Keratinocyte (primary cell): Measurements from ENCODE around the gene SIN3B. TPM values are rescaled to one million over a fixed set of nuclear protein-coding genes. Genes with fewer than 3 reads are reported as not detected.

Source experiments
- DNase-seq: peaks from one replicate; pipeline ENCODE4 v3.0.0-alpha.2; 2011; ENCODE audit warnings: low read depth, missing footprints, low spot score
- FAIRE-seq: peaks from 2 replicates; lab custom pipeline; 2011; peaks lifted over from hg19 to GRCh38; lab: Jason Lieb, UNC
- H2AFZ ChIP-seq: 2 replicates; pipeline ENCODE4 v1.6.0; 2012; ENCODE audit warnings: low read length, control low read depth, inconsistent platforms; ENCODE audit not compliant: control insufficient read depth
- H3K27ac ChIP-seq: 2 replicates; pipeline ENCODE4 v1.5.1; 2011; ENCODE audit warnings: low read length; ENCODE audit not compliant: control insufficient read depth, insufficient read depth
- H3K27me3 ChIP-seq: 3 replicates; pipeline ENCODE4 v1.6.0; 2011; ENCODE audit warnings: low read length; ENCODE audit not compliant: control insufficient read depth, insufficient read depth; ENCODE audit errors: extremely low read depth
- H3K36me3 ChIP-seq, 2 experiments: 2 replicates in 1 of 2; 3 replicates in 1 of 2; pipeline ENCODE4 v1.5.1; 2011; ENCODE audit warnings: low read length in 2 of 2, mild to moderate bottlenecking in 1 of 2; ENCODE audit not compliant: control insufficient read depth in 2 of 2, insufficient read depth in 2 of 2; ENCODE audit errors: extremely low read depth in 1 of 2
- H3K4me1 ChIP-seq: 3 replicates; pipeline ENCODE4 v1.5.1; 2011; ENCODE audit warnings: low read length; ENCODE audit not compliant: control insufficient read depth, insufficient read depth; ENCODE audit errors: extremely low read depth
- H3K4me2 ChIP-seq: 3 replicates; pipeline ENCODE4 v1.6.0; 2011; ENCODE audit warnings: low read depth, low read length; ENCODE audit not compliant: control insufficient read depth, insufficient read depth; ENCODE audit errors: extremely low read depth
- H3K4me3 ChIP-seq, 3 experiments: fragments of 200-600 bp in 1 of 3; sonication (generic) in 1 of 3; 2 replicates in 2 of 3; 3 replicates in 1 of 3; pipeline ENCODE4 v1.5.1; 2011 to 2016; ENCODE audit warnings: low read length in 3 of 3, mild to moderate bottlenecking in 3 of 3, control low read depth in 2 of 3, inconsistent platforms in 1 of 3, low read depth in 1 of 3, mixed read lengths in 1 of 3, mixed run types in 1 of 3, moderate library complexity in 1 of 3; ENCODE audit not compliant: control insufficient read depth in 2 of 3, insufficient read depth in 2 of 3; ENCODE audit errors: extremely low read depth in 1 of 3
- H3K79me2 ChIP-seq: 2 replicates; pipeline ENCODE4 v1.6.0; 2012; ENCODE audit warnings: low read length; ENCODE audit not compliant: control insufficient read depth, insufficient read depth
- H3K9ac ChIP-seq: 3 replicates; pipeline ENCODE4 v1.6.0; 2011; ENCODE audit warnings: low read length; ENCODE audit not compliant: control insufficient read depth, insufficient read depth; ENCODE audit errors: extremely low read depth
- H3K9me1 ChIP-seq: 3 replicates; pipeline ENCODE4 v1.6.0; 2011; ENCODE audit warnings: low read length; ENCODE audit not compliant: control insufficient read depth, insufficient read depth; ENCODE audit errors: extremely low read depth
- H3K9me3 ChIP-seq: 2 replicates; pipeline ENCODE4 v1.5.1; 2012; ENCODE audit warnings: low read depth, low read length; ENCODE audit not compliant: control insufficient read depth
- H4K20me1 ChIP-seq: 3 replicates; pipeline ENCODE4 v1.6.0; 2011; ENCODE audit warnings: low read length; ENCODE audit not compliant: control insufficient read depth, insufficient read depth; ENCODE audit errors: extremely low read depth
- EZH2 ChIP-seq: IDR thresholded peaks from one replicate; pipeline ENCODE4 v1.6.1; 2012; ENCODE audit warnings: inconsistent platforms, mild to moderate bottlenecking, low read length, moderate library complexity
- dilution Hi-C: fragments of 300-500 bp; cut with MboI; formaldehyde crosslinking; loops from one replicate; pipeline ENCODE4 v1.7.0; 2020; ENCODE audit warnings: low sequenced_read_pairs; ENCODE audit not compliant: extremely low pct_ligation_motif_present
- polyA plus RNA-seq, 5 experiments: library from polyadenylated mRNA; depleted of rRNA in 3 of 5; stranded (reverse) in 3 of 5; stranded (forward) in 1 of 5; unstranded in 1 of 5; fragments of >200 nt; gene quantifications; 1 replicate in 1 of 5; 2 replicates in 3 of 5; 3 replicates in 1 of 5; pipeline versions ENCODE4 v1.2.1 to v1.2.3, GENCODE V29; 2011 to 2012; ENCODE audit warnings: missing spikeins in 2 of 5, low read depth in 1 of 5, low replicate concordance in 1 of 5
- TF ChIP-seq, protein P1 (sequence below), 3 experiments: IDR thresholded peaks in 1 of 3; conservative IDR thresholded peaks in 1 of 3; optimal IDR thresholded peaks in 1 of 3; 2 replicates in 2 of 3; 3 replicates in 1 of 3; pipeline versions ENCODE3 to v1.5.1; 2011; ENCODE audit warnings: low read length in 3 of 3, mild to moderate bottlenecking in 3 of 3, moderate library complexity in 2 of 3, control low read depth in 1 of 3, inconsistent platforms in 1 of 3; ENCODE audit not compliant: insufficient read depth in 2 of 3; ENCODE audit errors: extremely low read depth in 1 of 3

The SIN3B gene
- polyA plus RNA-seq, 1 donor (not counting 4 experiments of a cell fraction or from before 2014, with no cell fraction given), result 30.9 TPM

DNA sequence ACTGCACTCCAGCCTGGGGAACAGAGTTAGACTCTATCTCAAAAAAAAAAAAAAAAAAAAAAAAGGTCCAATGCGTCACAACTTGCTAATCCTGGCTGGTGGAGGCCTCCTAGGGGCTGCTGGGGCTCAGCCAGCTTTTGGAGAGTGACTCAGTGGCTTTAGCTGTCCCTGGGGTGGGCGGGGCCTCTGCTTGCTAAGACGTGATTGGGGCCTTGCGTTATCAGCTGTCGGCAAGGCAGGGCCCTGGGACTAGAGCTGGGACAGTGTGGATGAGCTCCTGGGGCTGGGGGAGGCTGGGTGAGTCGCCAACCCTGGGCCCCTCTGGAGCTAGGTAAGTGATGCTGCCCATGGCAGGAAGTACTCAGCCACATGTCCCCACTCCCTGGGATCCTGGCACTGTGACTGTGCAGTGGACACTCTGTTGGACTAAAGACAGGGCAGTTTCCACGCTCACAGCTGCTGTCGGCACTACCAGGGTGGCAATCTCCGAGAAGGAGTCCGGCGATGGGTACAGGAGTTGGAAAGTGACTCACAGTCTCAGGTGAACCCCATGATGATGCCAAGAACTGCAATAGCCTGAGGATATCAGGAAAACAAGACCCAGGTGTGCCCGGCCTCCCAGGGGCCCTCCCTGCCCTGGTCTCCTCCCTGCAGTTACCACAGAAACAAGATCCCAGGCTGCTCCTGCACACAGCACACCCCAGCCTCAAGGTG, 91.8 kb downstream of the SIN3B start:
- FAIRE-seq (peak; percentile 92), DNase-seq (peak; percentile 73)
- peak overlapping the region; percentile 80 for H2AFZ ChIP-seq
- dilution Hi-C loops, result no loop called here
- no peak for TF ChIP-seq EZH2
- TF ChIP-seq, protein P1, sequence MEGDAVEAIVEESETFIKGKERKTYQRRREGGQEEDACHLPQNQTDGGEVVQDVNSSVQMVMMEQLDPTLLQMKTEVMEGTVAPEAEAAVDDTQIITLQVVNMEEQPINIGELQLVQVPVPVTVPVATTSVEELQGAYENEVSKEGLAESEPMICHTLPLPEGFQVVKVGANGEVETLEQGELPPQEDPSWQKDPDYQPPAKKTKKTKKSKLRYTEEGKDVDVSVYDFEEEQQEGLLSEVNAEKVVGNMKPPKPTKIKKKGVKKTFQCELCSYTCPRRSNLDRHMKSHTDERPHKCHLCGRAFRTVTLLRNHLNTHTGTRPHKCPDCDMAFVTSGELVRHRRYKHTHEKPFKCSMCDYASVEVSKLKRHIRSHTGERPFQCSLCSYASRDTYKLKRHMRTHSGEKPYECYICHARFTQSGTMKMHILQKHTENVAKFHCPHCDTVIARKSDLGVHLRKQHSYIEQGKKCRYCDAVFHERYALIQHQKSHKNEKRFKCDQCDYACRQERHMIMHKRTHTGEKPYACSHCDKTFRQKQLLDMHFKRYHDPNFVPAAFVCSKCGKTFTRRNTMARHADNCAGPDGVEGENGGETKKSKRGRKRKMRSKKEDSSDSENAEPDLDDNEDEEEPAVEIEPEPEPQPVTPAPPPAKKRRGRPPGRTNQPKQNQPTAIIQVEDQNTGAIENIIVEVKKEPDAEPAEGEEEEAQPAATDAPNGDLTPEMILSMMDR (optimal IDR thresholded peaks at IDR 0.05 in 1 of 3, IDR thresholded peaks at IDR 0.05 in 1 of 3, conservative IDR thresholded peaks at IDR 0.05 in 1 of 3; ENCODE audit: extremely low read depth in 1 of 3, insufficient read depth in 2 of 3, low read length in 3 of 3), result no peak
- peaks cover 4% of the 10 kb centered on the region for H3K9me1 ChIP-seq
- peak overlapping the region; percentile 77 for H3K9ac ChIP-seq
- no peaks in the 10 kb centered on the region for H3K79me2 ChIP-seq
- H3K36me3 ChIP-seq, result no peaks in the 10 kb centered on the region
- peak overlapping the region; percentile 87 for H3K27ac ChIP-seq
- H3K27me3 ChIP-seq, result no peaks in the 10 kb centered on the region
- H3K4me2 ChIP-seq, result peak overlapping the region; percentile 84
- peak overlapping the region; percentile 13 to 50 (median 23) for H3K4me3 ChIP-seq
- peaks cover 2% of the 10 kb centered on the region for H3K9me3 ChIP-seq
- no peaks in the 10 kb centered on the region for H4K20me1 ChIP-seq
- H3K4me1 ChIP-seq, result peaks cover 9% of the 10 kb centered on the region

DNA sequence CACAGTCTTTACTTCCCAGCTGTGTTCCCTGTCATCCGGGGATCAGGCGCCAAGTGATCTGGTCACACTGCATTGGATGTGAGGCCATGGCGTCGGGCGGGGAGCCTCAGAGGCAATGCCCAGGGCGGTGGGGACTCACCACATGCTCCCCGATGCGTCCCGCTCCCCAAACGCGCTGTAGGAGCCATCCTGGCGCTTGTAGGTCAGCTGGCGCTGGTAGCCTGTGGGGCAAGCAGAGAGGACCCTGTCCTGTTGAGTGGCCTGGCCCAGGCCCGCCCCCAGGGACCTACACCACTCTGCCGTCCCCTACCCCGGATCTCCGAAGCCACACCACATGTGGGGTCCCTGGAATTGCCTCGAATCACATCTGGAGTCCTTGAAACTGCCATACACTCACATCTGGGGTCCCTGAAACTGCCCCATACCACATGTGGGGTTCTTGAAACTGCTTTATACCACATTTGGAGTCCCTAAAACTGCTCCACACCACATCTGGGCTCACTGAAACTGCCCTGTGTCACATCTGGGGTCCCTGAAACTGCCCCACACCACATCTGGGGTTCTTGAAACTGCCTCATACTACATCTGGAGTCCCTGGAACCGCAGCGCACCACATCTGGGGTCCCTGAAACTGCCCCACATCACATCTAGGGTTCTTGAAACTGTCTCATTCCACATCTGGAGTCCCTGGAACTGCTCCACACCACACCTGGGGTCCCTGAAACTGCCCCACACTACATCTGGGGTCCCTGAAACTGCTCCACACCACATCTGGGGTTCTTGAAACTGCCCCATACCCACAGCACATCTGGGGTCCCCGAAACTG, 92.8 kb downstream of the SIN3B start:
- Histone ChIP-seq H3K4me3 (no peak overlapping the region), H3K9me3 (peaks cover 2% of the 10 kb centered on the region), H3K9me1 (peaks cover 4% of the 10 kb centered on the region), H3K79me2 (no peaks in the 10 kb centered on the region), H3K27ac (no peak overlapping the region), H3K4me2 (peak overlapping the region; percentile 84), H3K9ac (no peak overlapping the region), H3K27me3 (no peaks in the 10 kb centered on the region), H3K4me1 (peaks cover 9% of the 10 kb centered on the region), H2AFZ (peak overlapping the region; percentile 80), H4K20me1 (no peaks in the 10 kb centered on the region), H3K36me3 (no peaks in the 10 kb centered on the region)
- dilution Hi-C loops, result no loop called here
- TF ChIP-seq, protein P1 (optimal IDR thresholded peaks at IDR 0.05 in 1 of 3, IDR thresholded peaks at IDR 0.05 in 1 of 3, conservative IDR thresholded peaks at IDR 0.05 in 1 of 3; ENCODE audit: extremely low read depth in 1 of 3, insufficient read depth in 2 of 3, low read length in 3 of 3), result no peak
- no peak for TF ChIP-seq EZH2
- no peak for DNase-seq
- FAIRE-seq, result no peak
